Endothelial cell of umbilical vein (primary cell): Measurements from ENCODE around the gene ATP10A. TPM values are rescaled to one million over a fixed set of nuclear protein-coding genes. Genes with fewer than 3 reads are reported as not detected.

Source experiments
- BruUV-seq: library from RNA; stranded (reverse); fragments of 400-500 nt; replicated peaks from 2 replicates; lab custom pipeline; 2021; lab: Mats Ljungman, UMichigan
- CTCF ChIA-PET: fragments of 300-600, 350-600 bp; sonication (Branson Sonifier 250); formaldehyde crosslinking; loops from one replicate; lab custom pipeline; 2021; ENCODE audit warnings: antibody characterized with exemption, inconsistent platforms; lab: Charles Lee
- POLR2A ChIA-PET: fragments of 300-600, 350-600 bp; sonication (Branson Sonifier 250); formaldehyde crosslinking; loops from one replicate; lab custom pipeline; 2021; ENCODE audit warnings: antibody characterized with exemption, inconsistent platforms; lab: Charles Lee
- DNase-seq: peaks from one replicate; pipeline ENCODE4 v3.0.0-alpha.2; 2011; ENCODE audit warnings: low read depth, low spot score
- FAIRE-seq: peaks from 2 replicates; lab custom pipeline; 2011; peaks lifted over from hg19 to GRCh38; lab: Jason Lieb, UNC
- H2AFZ ChIP-seq: 2 replicates; pipeline ENCODE4 v1.6.0; 2012; ENCODE audit warnings: low read depth, low read length, control low read depth, inconsistent platforms
- H3K27ac ChIP-seq: 2 replicates; pipeline ENCODE4 v1.5.1; 2011; ENCODE audit warnings: low read depth, mild to moderate bottlenecking, control low read depth, low read length, moderate library complexity; ENCODE audit not compliant: insufficient read depth
- H3K27me3 ChIP-seq, 2 experiments: 2 replicates each; pipeline versions ENCODE4 v1.6.0 to v1.6.1; 2011; ENCODE audit warnings: low read length in 2 of 2, mixed read lengths in 1 of 2; ENCODE audit not compliant: control insufficient read depth in 2 of 2, insufficient read depth in 2 of 2
- H3K36me3 ChIP-seq, 2 experiments: 2 replicates in 1 of 2; 3 replicates in 1 of 2; pipeline ENCODE4 v1.5.1; 2011; ENCODE audit warnings: low read length in 2 of 2, mild to moderate bottlenecking in 1 of 2, moderate library complexity in 1 of 2; ENCODE audit not compliant: control insufficient read depth in 2 of 2, insufficient read depth in 2 of 2; ENCODE audit errors: extremely low read depth in 1 of 2
- H3K4me1 ChIP-seq: 3 replicates; pipeline ENCODE4 v1.5.1; 2011; ENCODE audit warnings: mild to moderate bottlenecking, low read length; ENCODE audit not compliant: control insufficient read depth, insufficient read depth; ENCODE audit errors: extremely low read depth
- H3K4me2 ChIP-seq: 2 replicates; pipeline ENCODE4 v1.6.1; 2011; ENCODE audit warnings: low read length, control low read depth, mixed read lengths; ENCODE audit not compliant: insufficient read depth
- H3K4me3 ChIP-seq, 3 experiments: fragments of 200-600 bp in 1 of 3; sonication (generic), shearing (Covaris generic) in 1 of 3; replicated peaks in 1 of 3; 2 replicates each; pipeline ENCODE4 v1.5.1; 2011 to 2016; ENCODE audit warnings: control low read depth in 3 of 3, low read length in 3 of 3, mild to moderate bottlenecking in 2 of 3, inconsistent platforms in 1 of 3, low read depth in 1 of 3, moderate library complexity in 1 of 3; ENCODE audit not compliant: insufficient read depth in 1 of 3
- H3K79me2 ChIP-seq: 2 replicates; pipeline ENCODE4 v1.6.0; 2012; ENCODE audit warnings: low read length, inconsistent platforms; ENCODE audit not compliant: control insufficient read depth, insufficient read depth
- H3K9ac ChIP-seq: replicated peaks from 2 replicates; pipeline ENCODE3; 2011; ENCODE audit warnings: low read length, control low read depth; ENCODE audit not compliant: insufficient read depth; ENCODE audit errors: extremely low read depth
- H3K9me1 ChIP-seq: replicated peaks from 3 replicates; pipeline ENCODE4 v1.6.0; 2011; ENCODE audit warnings: mild to moderate bottlenecking, low read length; ENCODE audit not compliant: control insufficient read depth, insufficient read depth; ENCODE audit errors: extremely low read depth
- H3K9me3 ChIP-seq: replicated peaks from 2 replicates; pipeline ENCODE4 v1.5.1; 2012; ENCODE audit warnings: low read length, inconsistent platforms; ENCODE audit not compliant: control insufficient read depth, insufficient read depth
- H4K20me1 ChIP-seq: replicated peaks from 2 replicates; pipeline ENCODE3; 2011; ENCODE audit warnings: mild to moderate bottlenecking, low read length; ENCODE audit not compliant: control insufficient read depth, insufficient read depth; ENCODE audit errors: extremely low read depth
- CTCF ChIP-seq, 2 donors: IDR thresholded peaks; 1 replicate in 1 of 2; 2 replicates in 1 of 2; pipeline ENCODE4 v1.5.1; 2011; ENCODE audit warnings: low read length in 2 of 2, mild to moderate bottlenecking in 2 of 2, moderate library complexity in 2 of 2, control low read depth in 1 of 2, inconsistent platforms in 1 of 2, low read depth in 1 of 2; ENCODE audit not compliant: insufficient read depth in 1 of 2; ENCODE audit errors: extremely low read depth in 1 of 2
- EZH2 ChIP-seq: IDR thresholded peaks from 2 replicates; pipeline ENCODE4 v1.6.1; 2012; ENCODE audit warnings: borderline replicate concordance, low read depth, mild to moderate bottlenecking, moderate library complexity, low read length, inconsistent platforms; ENCODE audit not compliant: severe bottlenecking
- FOS ChIP-seq: IDR thresholded peaks from 2 replicates; pipeline ENCODE4 v1.6.1; 2011; ENCODE audit warnings: mild to moderate bottlenecking, low read length, moderate library complexity, borderline replicate concordance; ENCODE audit not compliant: insufficient read depth
- GATA2 ChIP-seq: IDR thresholded peaks from 2 replicates; pipeline ENCODE4 v1.7.0; 2011; ENCODE audit warnings: low read depth, mild to moderate bottlenecking, moderate library complexity, mixed read lengths, low read length; ENCODE audit not compliant: insufficient read length, insufficient read depth
- JUN ChIP-seq: IDR thresholded peaks from 2 replicates; pipeline ENCODE4 v1.6.1; 2011; ENCODE audit warnings: borderline replicate concordance, low read depth; ENCODE audit not compliant: insufficient read length, insufficient read depth
- MAX ChIP-seq: IDR thresholded peaks from 2 replicates; pipeline ENCODE4 v1.6.1; 2011; ENCODE audit not compliant: insufficient read depth, insufficient read length
- MYC ChIP-seq: IDR thresholded peaks from one replicate; pipeline ENCODE4 v1.6.1; 2011; ENCODE audit warnings: mild to moderate bottlenecking, low read depth, low read length
- POLR2A ChIP-seq: IDR thresholded peaks from 2 replicates; pipeline ENCODE4 v1.6.1; 2012; ENCODE audit warnings: low read depth, mild to moderate bottlenecking, control low read depth, low read length
- POLR2AphosphoS5 ChIP-seq: IDR thresholded peaks from 2 replicates; pipeline ENCODE4 v1.6.1; 2012; ENCODE audit warnings: low read depth, mild to moderate bottlenecking, control low read depth, low read length, moderate library complexity; ENCODE audit not compliant: insufficient read depth
- dilution Hi-C: fragments of 300-500 bp; cut with MboI; formaldehyde crosslinking; loops from one replicate; pipeline ENCODE4 v1.15.0; 2019; ENCODE audit warnings: low sequenced_read_pairs; ENCODE audit not compliant: extremely low pct_ligation_motif_present
- intact Hi-C: fragments of 100-400 bp; cut with micrococcal nuclease; formaldehyde crosslinking; loops from one replicate; pipeline ENCODE4 v1.10.0; 2022
- polyA plus RNA-seq, 4 experiments: library from polyadenylated mRNA; depleted of rRNA in 3 of 4; stranded (reverse) in 3 of 4; unstranded in 1 of 4; fragments of >200 nt; gene quantifications; 2 replicates each; pipeline versions ENCODE4 v1.2.1 to v1.2.3, GENCODE V29; 2011 to 2012; ENCODE audit warnings: missing spikeins in 1 of 4
- total RNA-seq: library from RNA; stranded (reverse); gene quantifications from 2 replicates; pipeline ENCODE4 v1.2.3, GENCODE V29; 2021

ATP10A gene
- total and polyA plus RNA-seq, 2 donors (not counting 3 experiments of a cell fraction or from before 2014, with no cell fraction given) = not detected

DNA sequence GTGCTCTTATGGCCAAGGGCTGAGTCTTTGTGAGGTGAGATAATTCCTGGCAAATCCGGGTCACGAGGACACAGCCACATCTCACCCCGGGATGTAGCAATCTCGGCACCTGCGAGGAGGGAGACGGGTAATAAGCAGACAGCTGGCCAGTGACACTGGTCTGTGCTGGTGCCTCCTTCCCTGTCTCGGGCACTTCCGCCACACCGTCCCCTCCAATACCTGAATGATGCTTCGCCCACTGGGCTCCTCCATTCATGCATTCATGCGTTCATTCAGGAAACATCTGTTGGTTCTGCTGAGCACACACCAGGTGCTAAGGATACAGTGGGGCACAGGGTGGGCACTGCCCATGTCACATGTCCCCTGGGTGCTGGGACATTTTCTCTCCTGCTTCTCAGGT is 60.1 kb downstream of the ATP10A start:
- no peaks in the 10 kb centered on the region for H3K36me3 ChIP-seq
- FAIRE-seq (no peak), DNase-seq (no peak)
- TF ChIP-seq GATA2 (no peak), MAX (no peak), EZH2 (no peak), CTCF (IDR thresholded peaks at IDR 0.05; ENCODE audit: extremely low read depth in 1 of 2, insufficient read depth in 1 of 2, low read depth in 1 of 2, low read length in 2 of 2) (no peak), POLR2A (no peak), JUN (no peak), MYC (no peak), POLR2AphosphoS5 (no peak), FOS (no peak)
- no peaks in the 10 kb centered on the region for H3K9me1 ChIP-seq
- no peaks in the 10 kb centered on the region for H3K4me1 ChIP-seq
- dilution Hi-C loops (no loop called here), intact Hi-C loops (no loop called here)
- no peaks in the 10 kb centered on the region for H4K20me1 ChIP-seq
- H2AFZ ChIP-seq = no peak overlapping the region
- no peaks in the 10 kb centered on the region for H3K27me3 ChIP-seq
- POLR2A ChIA-PET = no interaction called here
- no TSS peak for BruUV-seq
- no peak overlapping the region for H3K4me3 ChIP-seq
- no peaks in the 10 kb centered on the region for H3K79me2 ChIP-seq
- H3K4me2 ChIP-seq = no peak overlapping the region
- H3K27ac ChIP-seq = no peak overlapping the region
- CTCF ChIA-PET = no interaction called here
- no peak overlapping the region for H3K9ac ChIP-seq
- H3K9me3 ChIP-seq = peaks cover 11% of the 10 kb centered on the region
